HK-2 (cell line): ENCODE results near the gene ADGRL3.
"Not testable (repeated sequence)": the region's sequence is repeated elsewhere in the genome, so short reads cannot be mapped to it uniquely, and the experiment has no call there.

Experiments
- DNase-seq: peaks from one replicate; pipeline ENCODE4 v3.0.0-alpha.2; 2018; ENCODE audit not compliant: unreplicated experiment

ADGRL3 gene

GRCh38 chr4:61909031-61909430 lies 708.9 kb downstream of the ADGRL3 start:
- no peak for DNase-seq

GRCh38 chr4:61911313-61911756 lies 711.2 kb downstream of the ADGRL3 start:
- no peak for DNase-seq

GRCh38 chr4:61913619-61914018 lies 713.5 kb downstream of the ADGRL3 start:
- DNase-seq: no peak

- no peak for DNase-seq
Observed at GRCh38 chr4:61915501-61915900, 715.4 kb downstream of the ADGRL3 start.

GRCh38 chr4:61918507-61918906 lies 718.4 kb downstream of the ADGRL3 start:
- DNase-seq: no peak

GRCh38 chr4:61918987-61919386 lies 718.9 kb downstream of the ADGRL3 start:
- no peak for DNase-seq

- DNase-seq: no peak
Observed at GRCh38 chr4:61919561-61919960, 719.4 kb downstream of the ADGRL3 start.

- DNase-seq: no peak
Observed at GRCh38 chr4:61921920-61922319, 721.8 kb downstream of the ADGRL3 start.

GRCh38 chr4:61922766-61923165 lies 722.6 kb downstream of the ADGRL3 start:
- no peak for DNase-seq

- DNase-seq: no peak
Observed at GRCh38 chr4:61923179-61923578, 723.1 kb downstream of the ADGRL3 start.

- DNase-seq: no peak
Observed at GRCh38 chr4:61924131-61924530, 724.0 kb downstream of the ADGRL3 start.

GRCh38 chr4:61933527-61933926 lies 733.4 kb downstream of the ADGRL3 start:
- no peak for DNase-seq

- DNase-seq: no peak
Observed at GRCh38 chr4:61934198-61934597, 734.1 kb downstream of the ADGRL3 start.

- DNase-seq: no peak
Observed at GRCh38 chr4:61938250-61938846, 738.2 kb downstream of the ADGRL3 start.

- no peak for DNase-seq
Observed at GRCh38 chr4:61950625-61951024, 750.5 kb downstream of the ADGRL3 start.

GRCh38 chr4:61953386-61953785 lies 753.3 kb downstream of the ADGRL3 start:
- no peak for DNase-seq

GRCh38 chr4:61958591-61958990 lies 758.5 kb downstream of the ADGRL3 start:
- DNase-seq: no peak

- no peak for DNase-seq
Observed at GRCh38 chr4:61959087-61959486, 759.0 kb downstream of the ADGRL3 start.

GRCh38 chr4:61984260-61984909 lies 784.3 kb downstream of the ADGRL3 start:
- DNase-seq: no peak

GRCh38 chr4:61985426-61985825 lies 785.3 kb downstream of the ADGRL3 start:
- DNase-seq: no peak

GRCh38 chr4:61986929-61987328 lies 786.8 kb downstream of the ADGRL3 start:
- DNase-seq: not testable (repeated sequence)

GRCh38 chr4:61992351-61992750 lies 792.2 kb downstream of the ADGRL3 start:
- DNase-seq: no peak

GRCh38 chr4:61994036-61994435 lies 793.9 kb downstream of the ADGRL3 start:
- DNase-seq: peak; percentile 27
